ENCODE results near the gene CDIP1.

CDIP1 gene

GRCh38 chr16:4494746-4495490, 43.7 kb downstream of the CDIP1 start:
- no peak for DNase-seq

GRCh38 chr16:4491898-4492297, 46.7 kb downstream of the CDIP1 start:
- DNase-seq: no peak

- no peak for DNase-seq
These were observed 49.5 kb downstream of the CDIP1 start for GRCh38 chr16:4489030-4489429.

- DNase-seq: no peak
These were observed 50.0 kb downstream of the CDIP1 start for GRCh38 chr16:4488499-4488967.

- no peak for DNase-seq
These were observed 50.5 kb downstream of the CDIP1 start for GRCh38 chr16:4487955-4488498.

GRCh38 chr16:4486126-4486893, 52.3 kb downstream of the CDIP1 start:
- DNase-seq: no peak

- no peak for DNase-seq
These were observed 56.6 kb downstream of the CDIP1 start for GRCh38 chr16:4481963-4482362.

- no peak for DNase-seq
These were observed 57.0 kb downstream of the CDIP1 start for GRCh38 chr16:4481526-4481925.

- DNase-seq: peak in 1 of 58 donors; percentile 8
These were observed 60.6 kb downstream of the CDIP1 start for GRCh38 chr16:4477966-4478365.

- DNase-seq: peak; percentile 47 to 95 (median 88)
These were observed 62.4 kb downstream of the CDIP1 start, which contains the start of gene HMOX2 for GRCh38 chr16:4475880-4476788. Gene HMOX2, plus strand, starts transcription at chr16:4476398. Its CDS starts 29,127 bp downstream, at chr16:4505525.

- peak in 57 of 58 donors; percentile 26 to 92 (median 76) for DNase-seq
These were observed 64.2 kb downstream of the CDIP1 start, which contains the start of gene NMRAL1 for GRCh38 chr16:4474192-4474961. Gene NMRAL1, minus strand, starts transcription at chr16:4474625. Its CDS starts 493 bp downstream, at chr16:4474132.

- no peak for DNase-seq
These were observed 65.7 kb downstream of the CDIP1 start for GRCh38 chr16:4472880-4473279.

GRCh38 chr16:4471869-4472268, 66.7 kb downstream of the CDIP1 start:
- DNase-seq: no peak

GRCh38 chr16:4468972-4469371, 69.6 kb downstream of the CDIP1 start:
- no peak for DNase-seq

- DNase-seq: no peak
These were observed 70.7 kb downstream of the CDIP1 start for GRCh38 chr16:4467916-4468315.

- no peak for DNase-seq
These were observed 72.4 kb downstream of the CDIP1 start for GRCh38 chr16:4465977-4466779.

GRCh38 chr16:4463522-4464163, 74.9 kb downstream of the CDIP1 start:
- no peak for DNase-seq

GRCh38 chr16:4461250-4462085, 77.1 kb downstream of the CDIP1 start:
- peak in 17 of 58 donors; percentile 2 to 67 (median 28) for DNase-seq

Data from anterior cingulate cortex (tissue), 58 donors.